Lung (tissue), 12 donors: ENCODE data around the gene B3GALT6. TPM values are rescaled to one million over a fixed set of nuclear protein-coding genes. Genes with fewer than 3 reads are reported as not detected.
"Not testable (repeated sequence)": the region's sequence is repeated elsewhere in the genome, so short reads cannot be mapped to it uniquely, and the experiment has no call there.

Experiments
- ATAC-seq: fragments of 200-7000 bp; cut with Tn5 transposase; one replicate; pipeline ENCODE4 v1.9.1; 2020; ENCODE audit warnings: moderate number of reproducible peaks; ENCODE audit not compliant: insufficient read depth, low FRiP score
- DNase-seq, 3 donors: peaks; one replicate each; pipeline ENCODE4 v3.0.0-alpha.2; 2013 to 2017
- H3K27ac ChIP-seq, 2 donors: one replicate each; pipeline ENCODE4 v1.5.1; 2013; ENCODE audit warnings: mild to moderate bottlenecking in 2 of 2, moderate library complexity in 2 of 2, control low read depth in 1 of 2, inconsistent platforms in 1 of 2, low read depth in 1 of 2, low read length in 1 of 2
- H3K27me3 ChIP-seq, 3 donors: one replicate each; pipeline ENCODE4 v1.5.1; 2013; ENCODE audit warnings: low read length in 2 of 3; ENCODE audit not compliant: control insufficient read depth in 3 of 3, insufficient read depth in 3 of 3
- H3K36me3 ChIP-seq, 4 donors: one replicate each; pipeline ENCODE4 v1.5.1; 2013; ENCODE audit warnings: low read length in 4 of 4, mild to moderate bottlenecking in 1 of 4, moderate library complexity in 1 of 4; ENCODE audit not compliant: control insufficient read depth in 4 of 4, insufficient read depth in 4 of 4
- H3K4me1 ChIP-seq, 5 donors: one replicate each; pipeline ENCODE4 v1.5.1; 2013; ENCODE audit warnings: low read length in 5 of 5, mild to moderate bottlenecking in 2 of 5, moderate library complexity in 1 of 5; ENCODE audit not compliant: control insufficient read depth in 5 of 5, insufficient read depth in 5 of 5
- H3K4me3 ChIP-seq: one replicate; pipeline ENCODE4 v1.5.1; 2013; ENCODE audit warnings: mild to moderate bottlenecking, control low read depth, moderate library complexity
- H3K9ac ChIP-seq, 2 donors: one replicate each; pipeline ENCODE4 v1.5.1; 2013; ENCODE audit warnings: low read length in 2 of 2, control low read depth in 1 of 2; ENCODE audit not compliant: insufficient read depth in 1 of 2
- H3K9me3 ChIP-seq, 4 donors: one replicate each; pipeline ENCODE4 v1.5.1; 2013; ENCODE audit warnings: low read length in 3 of 4, mild to moderate bottlenecking in 1 of 4, moderate library complexity in 1 of 4; ENCODE audit not compliant: control insufficient read depth in 4 of 4, insufficient read depth in 3 of 4
- CTCF ChIP-seq: IDR thresholded peaks from 2 replicates; pipeline ENCODE4 v1.5.1; 2012; ENCODE audit warnings: mild to moderate bottlenecking; ENCODE audit errors: control extremely low read depth, extremely low read depth
- WGBS, 2 donors: extraction: QIAGEN DNeasy Blood & Tissue Kit; methylation state at CpG; one replicate each; pipeline ENCODE4 v1.1.7; 2013; 5-methylcytosine and 5-hydroxymethylcytosine counted together
- polyA plus RNA-seq, 2 donors: library from polyadenylated mRNA; stranded (reverse); fragments of 200-250 nt; gene quantifications; one replicate each; pipeline ENCODE4 v1.2.1, GENCODE V29; 2013
- total RNA-seq, 2 donors: library from RNA; depleted of rRNA in 1 of 2; stranded (reverse); fragments of >200 nt in 1 of 2; gene quantifications; one replicate each; pipeline ENCODE4 v1.2.1, GENCODE V29; 2014 to 2021
- donor health status: control.
- donor health status: control.
- donor health status: Bipolar disorder and iron deficiency.
- donor health status: healthy.
- donor health status: DM: yes; HTN: yes; CAD: no.

B3GALT6 gene
- total and polyA plus RNA-seq, 4 donors = 7.0 to 28.3 (median 15.8) TPM

GRCh38 chr1:1247341-1247913 lies 15.4 kb downstream of the B3GALT6 start:
- no peak overlapping the region for H3K9ac ChIP-seq
- H3K27ac ChIP-seq = no peak overlapping the region
- no peak overlapping the region for H3K4me3 ChIP-seq
- peaks cover 6 to 27% (median 19%) of the 10 kb centered on the region in 3 donors for H3K27me3 ChIP-seq
- H3K4me1 ChIP-seq = peaks cover 0 to 4% (median 0%) of the 10 kb centered on the region in 5 donors
- 64 to 68% methylated on average over 25 of the region's 25 CpGs for WGBS, 2 donors
- ATAC-seq = no peak
- H3K36me3 ChIP-seq = no peaks in the 10 kb centered on the region
- TF ChIP-seq CTCF = no peak
- DNase-seq = no peak
- peaks cover 0 to 7% (median 0%) of the 10 kb centered on the region in 4 donors for H3K9me3 ChIP-seq

GRCh38 chr1:1248009-1248913 lies 16.2 kb downstream of the B3GALT6 start:
- not testable (repeated sequence) for H3K27ac ChIP-seq, ATAC-seq, H3K36me3 ChIP-seq, H3K9ac ChIP-seq, H3K4me3 ChIP-seq, DNase-seq, H3K4me1 ChIP-seq, H3K9me3 ChIP-seq
- peaks cover 6 to 26% (median 19%) of the 10 kb centered on the region in 3 donors for H3K27me3 ChIP-seq
- 94 to 95% methylated on average over 20 to 21 of the region's 21 CpGs for WGBS, 2 donors

- no peak for TF ChIP-seq CTCF
- WGBS, 2 donors = 71 to 72% methylated on average over 16 of the region's 16 CpGs
- DNase-seq = no peak
- no peak for ATAC-seq
- H3K9ac ChIP-seq = no peak overlapping the region
- no peak overlapping the region for H3K27ac ChIP-seq
- H3K4me3 ChIP-seq = no peak overlapping the region
- H3K4me1 ChIP-seq = peaks cover 0 to 3% (median 0%) of the 10 kb centered on the region in 5 donors
- peaks cover 0 to 4% (median 0%) of the 10 kb centered on the region in 4 donors for H3K9me3 ChIP-seq
- H3K36me3 ChIP-seq = peaks cover 0 to 28% (median 9%) of the 10 kb centered on the region in 4 donors
- peaks cover 6 to 18% (median 16%) of the 10 kb centered on the region in 3 donors for H3K27me3 ChIP-seq
Observed at GRCh38 chr1:1250786-1251284, 18.8 kb downstream of the B3GALT6 start.

GRCh38 chr1:1253314-1253713 lies 21.3 kb downstream of the B3GALT6 start:
- no peak for ATAC-seq
- WGBS, 2 donors = 89 to 90% methylated on average over 12 of the region's 12 CpGs
- Histone ChIP-seq H3K4me1 (no peaks in the 10 kb centered on the region), H3K9ac (no peak overlapping the region), H3K9me3 (no peaks in the 10 kb centered on the region), H3K36me3 (peaks cover 0 to 38% (median 9%) of the 10 kb centered on the region in 4 donors), H3K27me3 (no peaks in the 10 kb centered on the region), H3K4me3 (no peak overlapping the region), H3K27ac (no peak overlapping the region)
- TF ChIP-seq CTCF = no peak
- DNase-seq = no peak
